GM13977 (cell line): ENCODE data around the gene LRRC57.
A peak's percentile ranks its signal among the peaks of the same experiment; 100 is the strongest.

ENCODE experiments used
- DNase-seq: peaks from one replicate; pipeline ENCODE4 v3.0.0; 2012; ENCODE audit warnings: low spot score
- CTCF ChIP-seq: IDR thresholded peaks from 2 replicates; pipeline ENCODE4 v1.5.1; 2012; ENCODE audit warnings: mild to moderate bottlenecking, control low read depth; ENCODE audit not compliant: insufficient read depth; ENCODE audit errors: extremely low read depth, missing control alignments
- in situ Hi-C: fragments of 300-500 bp; cut with MboI; formaldehyde crosslinking; loops from one replicate; pipeline ENCODE4 v1.12.0; 2022; ENCODE audit warnings: low sequenced_read_pairs, low pct_unique_long_range_greater_than_20kb, mixed read lengths, inconsistent platforms; ENCODE audit not compliant: unreplicated experiment

The LRRC57 gene

GRCh38 chr15:42549741-42550392 lies 1.3 kb upstream of the LRRC57 start:
- no peak for TF ChIP-seq CTCF
- no peak for DNase-seq
- in situ Hi-C loops = no loop called here

GRCh38 chr15:42549032-42549491 lies 469 bp upstream of the LRRC57 start:
- TF ChIP-seq CTCF = no peak
- in situ Hi-C loops = no loop called here
- peak; percentile 52 for DNase-seq

GRCh38 chr15:42547918-42548248 lies 710 bp downstream of the LRRC57 start:
- in situ Hi-C loops = no loop called here
- DNase-seq = no peak
- no peak for TF ChIP-seq CTCF

- DNase-seq = no peak
- in situ Hi-C loops = no loop called here
- no peak for TF ChIP-seq CTCF
These were observed 3.6 kb downstream of the LRRC57 start for GRCh38 chr15:42544853-42545629.

- DNase-seq = no peak
- in situ Hi-C loops = no loop called here
- TF ChIP-seq CTCF = no peak
These were observed 15.3 kb downstream of the LRRC57 start for GRCh38 chr15:42533246-42533645.

- in situ Hi-C loops = no loop called here
- TF ChIP-seq CTCF = no peak
- DNase-seq = no peak
These were observed 19.6 kb downstream of the LRRC57 start for GRCh38 chr15:42528970-42529369.
